Activated B cell treated with CpG ODN at 0.5 μM for 24 hours (primary cell): Measurements from ENCODE around the gene TGIF1. TPM values are rescaled to one million over a fixed set of nuclear protein-coding genes. Genes with fewer than 3 reads are reported as not detected.
A peak's percentile ranks its signal among the peaks of the same experiment; 100 is the strongest.

ENCODE experiments used
- ATAC-seq: fragments of 200-7000 bp; cut with Tn5 transposase; one replicate; pipeline ENCODE4 v1.10.0; 2021; ENCODE audit warnings: low read depth, mild to moderate bottlenecking, moderate library complexity
- CTCF ChIA-PET: fragments of 350-600 bp; sonication (Branson Sonifier 250); formaldehyde crosslinking; loops from one replicate; lab custom pipeline; 2021; ENCODE audit warnings: antibody characterized with exemption; lab: Charles Lee
- POLR2A ChIA-PET: fragments of 350-600 bp; sonication (Branson Sonifier 250); formaldehyde crosslinking; loops from one replicate; lab custom pipeline; 2021; ENCODE audit warnings: antibody characterized with exemption; lab: Charles Lee
- DNase-seq: peaks from one replicate; pipeline ENCODE4 v3.0.0; 2022
- H3K27ac Mint-ChIP-seq: one replicate; pipeline ENCODE4 v1.8.0; 2020; ENCODE audit warnings: mixed read lengths
- H3K27me3 Mint-ChIP-seq: one replicate; pipeline ENCODE4 v1.8.0; 2021; ENCODE audit warnings: mixed read lengths
- H3K36me3 Mint-ChIP-seq: one replicate; pipeline ENCODE4 v1.8.0; 2021; ENCODE audit warnings: low read depth, mixed read lengths
- H3K4me1 Mint-ChIP-seq: one replicate; pipeline ENCODE4 v1.8.0; 2021; ENCODE audit warnings: mixed read lengths
- H3K4me3 Mint-ChIP-seq: one replicate; pipeline ENCODE4 v1.8.0; 2020; ENCODE audit warnings: mild to moderate bottlenecking, mixed read lengths
- H3K9me3 Mint-ChIP-seq: one replicate; pipeline ENCODE4 v1.8.0; 2020; ENCODE audit warnings: mixed read lengths
- intact Hi-C: fragments of 100-400 bp; cut with micrococcal nuclease; formaldehyde crosslinking; loops from one replicate; pipeline ENCODE4 v1.15.1; 2024
- total RNA-seq: library from RNA; stranded (reverse); gene quantifications from 2 replicates; pipeline ENCODE4 v1.2.3, GENCODE V29; 2022
- TF ChIP-seq, protein P1 (sequence below): fragments of 200-600 bp; IDR thresholded peaks from one replicate; pipeline ENCODE4 v1.8.0; 2022; ENCODE audit warnings: antibody characterized with exemption, mild to moderate bottlenecking

The TGIF1 gene
- total RNA-seq, 1 donor from 2014 or later, result 76.3 TPM

DNA sequence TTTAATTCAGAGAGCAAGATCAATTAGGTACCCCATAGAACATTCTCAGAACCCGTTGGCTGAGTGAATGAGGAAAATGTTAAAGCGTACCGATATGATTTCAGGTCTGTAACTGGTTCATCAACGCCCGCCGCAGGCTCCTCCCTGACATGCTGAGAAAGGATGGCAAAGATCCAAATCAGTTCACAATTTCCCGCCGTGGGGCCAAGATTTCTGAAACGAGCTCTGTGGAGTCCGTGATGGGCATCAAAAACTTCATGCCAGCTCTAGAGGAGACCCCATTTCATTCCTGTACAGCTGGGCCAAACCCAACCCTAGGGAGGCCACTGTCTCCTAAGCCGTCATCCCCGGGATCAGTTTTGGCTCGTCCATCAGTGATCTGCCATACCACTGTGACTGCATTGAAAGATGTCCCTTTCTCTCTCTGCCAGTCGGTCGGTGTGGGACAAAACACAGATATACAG is 7.3 kb downstream of the TGIF1 start:
- TF ChIP-seq, protein P1, sequence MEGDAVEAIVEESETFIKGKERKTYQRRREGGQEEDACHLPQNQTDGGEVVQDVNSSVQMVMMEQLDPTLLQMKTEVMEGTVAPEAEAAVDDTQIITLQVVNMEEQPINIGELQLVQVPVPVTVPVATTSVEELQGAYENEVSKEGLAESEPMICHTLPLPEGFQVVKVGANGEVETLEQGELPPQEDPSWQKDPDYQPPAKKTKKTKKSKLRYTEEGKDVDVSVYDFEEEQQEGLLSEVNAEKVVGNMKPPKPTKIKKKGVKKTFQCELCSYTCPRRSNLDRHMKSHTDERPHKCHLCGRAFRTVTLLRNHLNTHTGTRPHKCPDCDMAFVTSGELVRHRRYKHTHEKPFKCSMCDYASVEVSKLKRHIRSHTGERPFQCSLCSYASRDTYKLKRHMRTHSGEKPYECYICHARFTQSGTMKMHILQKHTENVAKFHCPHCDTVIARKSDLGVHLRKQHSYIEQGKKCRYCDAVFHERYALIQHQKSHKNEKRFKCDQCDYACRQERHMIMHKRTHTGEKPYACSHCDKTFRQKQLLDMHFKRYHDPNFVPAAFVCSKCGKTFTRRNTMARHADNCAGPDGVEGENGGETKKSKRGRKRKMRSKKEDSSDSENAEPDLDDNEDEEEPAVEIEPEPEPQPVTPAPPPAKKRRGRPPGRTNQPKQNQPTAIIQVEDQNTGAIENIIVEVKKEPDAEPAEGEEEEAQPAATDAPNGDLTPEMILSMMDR, result no peak
- Mint-ChIP-seq H3K4me1 (peaks cover 54% of the 10 kb centered on the region), H3K27me3 (no peaks in the 10 kb centered on the region), H3K4me3 (no peak overlapping the region), H3K36me3 (peaks cover 63% of the 10 kb centered on the region), H3K27ac (no peak overlapping the region), H3K9me3 (peaks cover 4% of the 10 kb centered on the region)
- ChIA-PET POLR2A (interaction anchor here (0.9 to 3.1 kb wide), 5 partner anchors 9 to 146 kb away, joined by 3 to 20 read pairs (median 4); partner anchors contain the start of gene TGIF1), CTCF (interaction anchor here (1.1 to 2.3 kb wide), 4 partner anchors 77 to 175 kb away, joined by 3 to 8 read pairs (median 4); no protein-coding TSS in a partner anchor)
- intact Hi-C loops, result no loop called here
- no peak for DNase-seq
- ATAC-seq, result no peak

DNA sequence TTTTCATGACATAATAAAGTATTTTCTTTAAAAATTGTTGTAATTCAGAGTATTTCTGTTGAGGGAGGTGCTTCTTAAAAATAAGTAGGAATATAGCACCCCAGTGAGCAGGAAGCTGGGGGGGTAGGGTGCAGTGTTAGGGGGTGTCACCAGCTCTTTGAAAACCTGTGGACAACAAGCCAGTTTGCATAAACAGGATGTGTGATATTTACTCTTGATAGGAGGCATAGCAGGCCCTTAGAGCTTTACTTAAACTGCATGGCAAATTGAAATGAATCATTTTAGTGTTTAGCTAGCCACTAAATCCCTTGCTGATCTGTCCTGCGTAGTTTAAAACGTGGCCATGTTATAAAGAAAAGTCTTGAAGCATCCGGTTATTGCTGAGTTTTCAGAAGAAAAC is 8.4 kb downstream of the TGIF1 start:
- Mint-ChIP-seq H3K4me3 (no peak overlapping the region), H3K36me3 (peaks cover 60% of the 10 kb centered on the region), H3K27ac (peak overlapping the region; percentile 56), H3K4me1 (peaks cover 43% of the 10 kb centered on the region), H3K9me3 (peaks cover 4% of the 10 kb centered on the region), H3K27me3 (no peaks in the 10 kb centered on the region)
- ATAC-seq (no peak), DNase-seq (no peak)
- CTCF ChIA-PET, result interaction anchor here (1.1 to 2.3 kb wide), 8 partner anchors 9 to 208 kb away, joined by 3 to 10 read pairs (median 4); no protein-coding TSS in a partner anchor
- POLR2A ChIA-PET, result interaction anchor here (0.7 to 3.1 kb wide), 6 partner anchors 10 to 179 kb away, joined by 3 to 20 read pairs (median 4); partner anchors contain the start of gene TGIF1
- intact Hi-C loops, result no loop called here
- TF ChIP-seq, protein P1, result no peak

DNA sequence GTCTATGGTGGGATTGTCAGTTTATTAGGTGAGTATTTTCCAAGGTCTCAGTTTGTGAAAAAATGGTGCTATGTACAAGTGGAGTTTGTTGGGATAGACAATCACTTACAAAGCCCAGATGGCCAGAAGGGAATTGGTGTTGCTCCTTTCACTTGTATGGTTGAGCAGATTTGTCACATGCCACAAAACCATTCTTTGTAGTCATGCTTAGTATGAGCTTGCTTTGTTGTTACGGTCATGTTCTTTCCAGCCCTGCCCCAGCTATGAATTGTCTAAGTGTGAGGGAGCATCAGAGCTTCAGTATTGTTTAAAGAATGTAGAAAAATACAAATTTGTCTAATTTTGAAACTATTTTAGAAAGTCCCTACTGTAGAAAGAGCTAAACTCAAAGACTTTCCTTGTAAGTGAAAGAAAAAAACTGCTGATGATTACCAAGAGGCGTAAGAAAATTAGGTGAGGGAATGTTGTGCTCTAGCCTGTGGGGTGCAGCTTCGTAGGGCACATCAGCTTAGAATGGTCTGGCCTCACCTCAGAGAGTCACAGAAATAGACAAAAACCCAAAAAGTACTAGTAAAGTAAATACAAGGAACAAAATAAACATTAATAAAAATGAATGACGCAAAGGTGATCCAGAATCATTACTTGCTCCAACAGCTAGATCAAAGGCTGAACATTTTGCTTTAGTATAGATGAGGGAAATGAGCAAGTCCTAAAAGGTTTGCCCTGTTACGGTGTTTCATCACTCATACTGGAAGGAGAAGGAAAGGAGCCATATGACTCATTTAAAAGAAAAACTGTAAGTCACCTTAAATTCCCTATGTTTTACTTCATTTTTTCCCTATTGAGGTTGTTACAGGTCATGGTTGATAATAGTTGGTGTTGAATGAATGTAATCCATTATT is 9.2 kb downstream of the TGIF1 start:
- Mint-ChIP-seq H3K4me1 (peaks cover 35% of the 10 kb centered on the region), H3K4me3 (no peak overlapping the region), H3K36me3 (peaks cover 60% of the 10 kb centered on the region), H3K27ac (peak overlapping the region; percentile 56), H3K9me3 (peaks cover 4% of the 10 kb centered on the region), H3K27me3 (no peaks in the 10 kb centered on the region)
- TF ChIP-seq, protein P1, result no peak
- no peak for DNase-seq
- ChIA-PET CTCF (interaction anchor here (1.1 to 2.3 kb wide), 7 partner anchors 9 to 207 kb away, joined by 3 to 10 read pairs (median 5); no protein-coding TSS in a partner anchor), POLR2A (interaction anchor here (0.7 to 3.1 kb wide), 8 partner anchors 9 to 180 kb away, joined by 3 to 20 read pairs (median 4); partner anchors contain the start of gene TGIF1)
- ATAC-seq, result no peak
- intact Hi-C loops, result no loop called here

DNA sequence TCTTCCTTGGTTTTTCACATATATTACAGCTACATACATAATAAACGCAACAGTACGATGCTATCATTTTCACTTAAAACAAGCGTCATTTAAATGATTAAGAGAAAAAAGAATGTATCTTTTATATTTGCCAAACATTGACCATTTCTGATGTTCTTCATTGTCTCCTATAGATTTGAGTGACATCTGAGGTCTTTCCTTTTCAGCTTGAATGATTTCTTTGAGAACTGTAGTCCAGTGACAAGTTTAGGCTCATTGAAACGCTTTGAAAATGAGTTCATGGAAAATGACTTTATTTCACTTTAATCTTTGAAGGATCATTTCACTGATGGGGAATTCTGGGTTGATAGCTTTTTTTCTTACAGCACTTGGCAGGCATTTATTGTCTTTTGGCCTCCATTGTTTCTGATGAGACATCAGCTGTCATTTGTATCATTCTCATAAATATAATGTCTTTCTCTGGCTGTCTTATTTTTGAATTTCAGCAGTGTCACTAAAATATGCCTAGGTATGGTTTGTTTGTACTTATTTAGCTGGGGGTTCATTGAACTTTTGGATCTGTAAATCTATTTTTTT is 10.9 kb downstream of the TGIF1 start:
- ATAC-seq (no peak), DNase-seq (no peak)
- H3K36me3 Mint-ChIP-seq, result peaks cover 53% of the 10 kb centered on the region
- TF ChIP-seq, protein P1, result no peak
- peaks cover 4% of the 10 kb centered on the region for H3K9me3 Mint-ChIP-seq
- ChIA-PET CTCF (interaction anchor here (1.1 to 1.9 kb wide), 6 partner anchors 13 to 205 kb away, joined by 3 to 6 read pairs (median 4); no protein-coding TSS in a partner anchor), POLR2A (interaction anchor here (1.2 to 2.7 kb wide), 6 partner anchors 8 to 134 kb away, joined by 3 to 11 read pairs (median 5); partner anchors contain the start of gene TGIF1)
- no peaks in the 10 kb centered on the region for H3K27me3 Mint-ChIP-seq
- intact Hi-C loops, result no loop called here
- H3K4me3 Mint-ChIP-seq, result no peak overlapping the region
- H3K27ac Mint-ChIP-seq, result no peak overlapping the region
- peaks cover 25% of the 10 kb centered on the region for H3K4me1 Mint-ChIP-seq
